HG03457 (cell line): Measurements from ENCODE around the gene DPP7.

Experiments
- ATAC-seq: cut with Tn5 transposase; IDR thresholded peaks from one replicate; pipeline ENCODE4 v1.9.1; 2021; ENCODE audit warnings: moderate number of reproducible peaks; ENCODE audit not compliant: unreplicated experiment

The DPP7 gene

GRCh38 chr9:137114613-137115393 is at the start of gene DPP7:
Gene DPP7, minus strand, starts transcription at chr9:137114733. Its CDS starts 20 bp downstream, at chr9:137114713.
- ATAC-seq: no peak

GRCh38 chr9:137163805-137164204 is 49.3 kb upstream of the DPP7 start:
- ATAC-seq: no peak

GRCh38 chr9:137163365-137163715 is 48.8 kb upstream of the DPP7 start:
- ATAC-seq: no peak

GRCh38 chr9:137162505-137163364 is 48.2 kb upstream of the DPP7 start:
- no peak for ATAC-seq

- no peak for ATAC-seq
These were observed 47.3 kb upstream of the DPP7 start for GRCh38 chr9:137161558-137162486.

GRCh38 chr9:137160716-137161557 is 46.4 kb upstream of the DPP7 start:
- ATAC-seq: no peak

- ATAC-seq: no peak
These were observed 45.5 kb upstream of the DPP7 start for GRCh38 chr9:137160054-137160425.

- ATAC-seq: no peak
These were observed 44.8 kb upstream of the DPP7 start for GRCh38 chr9:137159105-137160053.

GRCh38 chr9:137158625-137159024 is 44.1 kb upstream of the DPP7 start:
- no peak for ATAC-seq

GRCh38 chr9:137157618-137158415 is 43.3 kb upstream of the DPP7 start:
- ATAC-seq: no peak

GRCh38 chr9:137156567-137157375 is 42.2 kb upstream of the DPP7 start:
- no peak for ATAC-seq

GRCh38 chr9:137152844-137153405 is 38.4 kb upstream of the DPP7 start:
- ATAC-seq: no peak

GRCh38 chr9:137150617-137151457 is 36.3 kb upstream of the DPP7 start:
- no peak for ATAC-seq

- ATAC-seq: no peak
These were observed 35.5 kb upstream of the DPP7 start for GRCh38 chr9:137149942-137150616.

- ATAC-seq: no peak
These were observed 34.8 kb upstream of the DPP7 start for GRCh38 chr9:137149363-137149762.

- ATAC-seq: no peak
These were observed 34.1 kb upstream of the DPP7 start for GRCh38 chr9:137148661-137149060.
